GM18870 (cell line): Measurements from ENCODE around the gene CCDC92.
"Not testable (repeated sequence)": the region's sequence is repeated elsewhere in the genome, so short reads cannot be mapped to it uniquely, and the experiment has no call there.

Experiments used
- ATAC-seq: cut with Tn5 transposase; IDR thresholded peaks from one replicate; pipeline ENCODE4 v1.9.1; 2021; ENCODE audit warnings: moderate library complexity; ENCODE audit not compliant: unreplicated experiment

The CCDC92 gene

DNA sequence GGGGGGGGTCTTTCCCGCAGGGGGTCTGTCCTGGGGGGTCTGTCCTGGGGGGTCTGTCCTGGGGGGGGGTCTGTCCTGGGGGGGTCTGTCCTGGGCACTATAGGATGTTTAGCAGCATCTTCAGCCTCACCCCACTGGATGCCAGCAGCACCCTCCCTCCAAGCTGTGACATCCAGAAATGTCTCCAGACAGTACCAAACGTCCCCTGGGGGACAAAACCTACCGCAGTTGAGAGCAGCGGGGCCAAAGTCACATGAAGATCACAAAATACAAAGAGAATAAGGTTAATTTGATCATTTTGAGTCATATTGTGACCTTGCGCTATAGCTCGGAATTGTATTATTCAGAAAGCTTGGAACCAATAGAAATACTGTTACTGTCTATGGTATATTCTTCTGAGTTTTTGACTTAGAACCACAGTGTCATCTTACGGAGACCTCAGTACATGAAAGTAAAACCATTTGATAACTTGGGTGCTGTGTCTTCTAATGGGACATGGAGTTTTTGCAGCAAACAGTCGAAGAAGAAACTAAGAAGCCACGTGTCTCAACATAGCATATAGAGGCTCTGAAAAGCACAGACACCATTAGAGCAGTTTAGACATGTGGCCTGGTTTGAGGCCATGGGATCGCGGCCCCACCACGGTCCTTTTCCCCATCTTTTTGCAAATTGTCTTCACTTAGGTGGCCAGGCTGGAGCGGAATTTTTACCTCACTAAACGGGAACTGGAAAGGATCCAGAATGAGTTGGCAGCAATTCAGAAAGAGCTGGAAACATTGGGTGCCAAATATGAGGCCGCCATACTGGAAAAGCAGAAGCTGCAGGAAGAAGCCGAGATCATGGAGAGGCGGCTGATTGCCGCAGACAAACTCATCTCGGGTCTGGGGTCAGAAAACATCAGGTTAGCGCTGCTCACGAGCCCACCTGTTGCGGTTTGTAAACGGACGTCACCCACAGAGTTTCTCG is 59.9 kb downstream of the CCDC92 start:
- no peak for ATAC-seq

DNA sequence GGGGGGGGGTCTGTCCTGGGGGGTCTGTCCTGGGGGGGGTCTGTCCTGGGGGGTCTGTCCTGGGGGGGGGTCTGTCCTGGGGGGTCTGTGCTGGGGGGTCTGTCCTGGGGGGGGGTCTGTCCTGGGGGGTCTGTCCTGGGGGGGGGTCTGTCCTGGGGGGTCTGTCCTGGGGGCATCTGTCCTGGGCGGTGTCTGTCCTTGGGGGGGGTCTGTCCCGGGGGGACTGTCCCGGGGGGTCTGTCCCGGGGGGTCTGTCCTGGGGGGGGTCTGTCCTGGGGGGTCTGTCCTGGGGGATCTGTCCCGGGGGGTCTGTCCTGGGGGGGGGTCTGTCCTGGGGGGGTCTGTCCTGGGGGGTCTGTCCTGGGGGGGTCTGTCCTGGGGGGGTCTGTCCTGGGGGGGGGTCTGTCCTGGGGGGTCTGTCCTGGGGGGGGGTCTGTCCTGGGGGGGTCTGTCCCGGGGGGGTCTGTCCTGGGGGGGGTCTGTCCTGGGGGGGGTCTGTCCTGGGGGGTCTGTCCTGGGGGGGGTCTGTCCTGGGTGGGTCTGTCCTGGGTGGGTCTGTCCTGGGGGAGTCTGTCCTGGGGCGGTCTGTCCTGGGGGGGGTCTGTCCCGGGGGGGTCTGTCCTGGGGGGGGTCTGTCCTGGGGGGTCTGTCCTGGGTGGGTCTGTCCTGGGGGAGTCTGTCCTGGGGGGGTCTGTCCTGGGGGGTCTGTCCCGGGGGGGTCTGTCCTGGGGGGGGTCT is 60.8 kb downstream of the CCDC92 start:
- ATAC-seq = not testable (repeated sequence)

DNA sequence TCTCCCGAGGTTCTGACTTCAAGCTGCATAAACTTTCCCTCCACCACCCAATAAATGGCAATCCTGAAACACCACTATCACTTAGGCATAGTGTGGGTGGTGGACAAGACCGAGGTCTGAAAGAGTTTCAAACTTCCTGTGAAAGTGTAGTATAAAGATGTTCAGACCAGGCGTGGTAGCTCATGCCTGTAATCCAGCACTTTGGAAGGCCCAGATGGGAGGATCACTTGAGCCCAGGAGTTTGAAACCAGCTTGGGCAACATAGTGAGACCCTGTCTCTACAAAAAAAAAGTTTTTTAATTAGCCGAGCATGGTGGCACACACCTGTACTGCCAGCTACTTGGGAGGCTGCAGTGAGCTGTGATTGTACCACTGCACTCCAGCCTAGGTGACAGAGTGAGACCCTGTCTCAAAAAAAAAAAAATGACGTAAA is 61.9 kb downstream of the CCDC92 start:
- ATAC-seq = no peak

DNA sequence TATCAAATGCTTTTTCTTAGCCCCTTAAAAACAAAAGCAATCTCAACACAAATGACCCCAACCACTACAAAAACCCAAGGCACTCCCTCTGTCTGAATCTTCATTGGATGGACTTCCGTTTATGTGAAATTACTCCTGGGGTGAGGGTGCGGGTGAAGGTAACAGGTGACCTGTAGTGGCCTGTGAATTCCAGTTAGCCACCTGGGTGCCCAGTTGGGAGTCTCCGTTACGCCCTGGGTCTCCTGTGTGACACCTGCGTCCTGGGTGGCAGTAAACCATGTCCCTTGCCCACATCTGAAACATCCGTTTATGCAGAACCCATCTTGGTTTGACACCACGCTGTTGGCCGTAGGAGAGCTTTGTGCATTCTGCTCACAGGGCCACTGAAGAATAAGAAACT is 62.6 kb downstream of the CCDC92 start:
- no peak for ATAC-seq

DNA sequence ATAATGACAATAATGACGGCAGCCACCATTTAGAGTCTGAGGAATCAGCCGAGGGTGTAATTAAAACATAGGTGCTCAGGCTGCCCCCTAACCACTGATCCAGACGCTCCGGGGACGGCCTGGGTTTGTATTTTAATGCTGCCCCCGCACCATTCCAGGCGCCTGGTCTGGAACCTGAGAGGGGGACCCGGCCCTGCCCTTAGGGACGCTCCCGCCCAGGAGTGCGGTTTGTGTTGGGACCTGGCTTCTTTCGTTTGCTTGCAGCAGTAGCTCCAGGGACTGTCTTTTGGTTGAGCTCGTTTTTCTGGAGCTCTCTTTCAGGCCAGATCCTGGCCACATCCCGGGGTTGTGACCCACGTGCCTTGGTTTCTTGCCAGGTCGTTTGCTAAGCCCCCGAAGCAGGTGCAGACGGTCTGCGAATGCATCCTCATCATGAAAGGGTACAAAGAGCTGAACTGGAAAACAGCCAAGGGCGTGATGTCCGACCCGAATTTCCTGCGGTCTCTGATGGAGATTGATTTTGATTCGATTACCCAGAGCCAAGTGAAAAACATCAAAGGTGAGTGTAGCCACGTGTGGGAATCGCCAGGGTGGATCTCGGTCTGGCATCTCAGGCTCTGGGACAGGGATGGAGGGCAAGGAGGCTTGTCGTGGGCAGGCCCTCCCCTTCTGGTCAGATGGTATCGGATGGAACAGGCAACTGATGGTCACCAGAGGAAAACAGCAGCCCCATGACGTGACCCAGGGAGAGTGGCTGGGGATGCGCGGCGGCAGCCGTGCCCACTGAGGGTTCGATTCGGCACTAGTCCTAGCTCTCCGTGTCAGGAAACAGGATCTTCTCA is 63.5 kb downstream of the CCDC92 start:
- no peak for ATAC-seq

DNA sequence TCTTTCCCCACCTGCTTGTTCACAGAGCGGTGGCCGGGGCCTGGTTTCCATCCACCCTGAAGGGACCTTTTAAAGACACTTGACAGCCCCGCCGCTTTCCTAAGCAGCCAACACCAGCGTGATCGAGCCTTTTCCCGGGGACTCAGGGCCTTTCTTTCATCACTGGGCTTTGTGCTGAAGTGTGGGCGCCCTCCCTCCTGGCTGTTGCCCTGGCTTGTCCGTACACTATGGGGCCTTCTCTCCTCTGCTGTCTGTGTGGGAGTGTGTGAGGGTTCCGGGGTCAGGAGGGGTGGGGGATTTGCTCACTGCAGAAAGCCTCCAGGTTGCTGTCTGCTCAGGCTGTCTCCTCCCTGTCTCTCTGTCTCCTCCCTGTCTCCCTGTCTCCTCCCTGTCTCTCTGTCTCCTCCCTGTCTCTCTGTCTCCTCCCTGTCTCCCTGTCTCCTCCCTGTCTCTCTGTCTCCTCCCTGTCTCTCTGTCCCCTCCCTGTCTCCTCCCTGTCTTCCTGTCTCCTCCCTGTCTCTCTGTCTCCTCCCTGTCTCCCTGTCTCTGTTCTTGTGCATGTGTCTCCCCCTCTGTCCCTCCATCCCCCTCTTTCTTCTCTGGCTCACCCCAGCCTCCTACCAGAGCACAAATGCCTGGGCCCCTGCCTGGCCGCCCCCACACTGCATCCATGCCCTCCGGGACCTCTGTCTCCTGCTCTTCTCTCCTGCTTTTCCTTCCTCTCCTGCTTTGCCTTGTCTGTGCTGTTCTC is 64.7 kb downstream of the CCDC92 start:
- ATAC-seq = no peak

DNA sequence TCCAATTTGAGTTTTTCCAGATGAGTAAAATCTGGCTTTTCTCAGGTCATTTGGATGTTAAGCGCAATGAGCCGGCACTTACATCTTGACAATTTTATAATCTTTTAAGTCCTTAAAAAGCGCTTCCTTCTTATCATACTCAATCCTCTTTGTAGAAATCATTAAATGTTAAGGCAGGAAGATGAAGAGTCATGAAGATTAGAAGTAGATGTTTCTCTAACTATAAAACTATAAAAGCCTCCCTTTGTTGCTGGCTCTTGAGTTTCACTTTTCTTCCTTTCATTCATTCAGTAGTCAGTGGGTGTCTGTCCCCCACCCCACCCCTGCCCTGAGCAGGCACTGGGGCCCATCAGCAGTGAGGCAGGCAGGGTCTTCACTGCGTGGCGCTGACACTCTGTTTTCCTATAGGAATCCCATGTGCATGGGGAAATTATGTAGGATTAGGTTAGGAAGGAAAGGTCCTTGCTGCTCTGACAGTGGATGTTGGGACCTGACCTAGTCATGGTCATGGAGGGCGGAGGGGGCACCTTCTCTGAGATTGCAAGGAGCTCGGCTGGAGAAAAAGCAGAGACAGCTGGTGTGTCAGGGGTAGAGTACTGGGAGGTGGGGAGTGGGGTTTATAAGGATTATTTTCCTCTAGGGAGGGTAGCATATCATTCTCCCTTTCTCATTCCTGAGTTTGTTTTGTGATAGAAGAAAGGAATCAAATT is 65.8 kb downstream of the CCDC92 start:
- ATAC-seq = no peak

DNA sequence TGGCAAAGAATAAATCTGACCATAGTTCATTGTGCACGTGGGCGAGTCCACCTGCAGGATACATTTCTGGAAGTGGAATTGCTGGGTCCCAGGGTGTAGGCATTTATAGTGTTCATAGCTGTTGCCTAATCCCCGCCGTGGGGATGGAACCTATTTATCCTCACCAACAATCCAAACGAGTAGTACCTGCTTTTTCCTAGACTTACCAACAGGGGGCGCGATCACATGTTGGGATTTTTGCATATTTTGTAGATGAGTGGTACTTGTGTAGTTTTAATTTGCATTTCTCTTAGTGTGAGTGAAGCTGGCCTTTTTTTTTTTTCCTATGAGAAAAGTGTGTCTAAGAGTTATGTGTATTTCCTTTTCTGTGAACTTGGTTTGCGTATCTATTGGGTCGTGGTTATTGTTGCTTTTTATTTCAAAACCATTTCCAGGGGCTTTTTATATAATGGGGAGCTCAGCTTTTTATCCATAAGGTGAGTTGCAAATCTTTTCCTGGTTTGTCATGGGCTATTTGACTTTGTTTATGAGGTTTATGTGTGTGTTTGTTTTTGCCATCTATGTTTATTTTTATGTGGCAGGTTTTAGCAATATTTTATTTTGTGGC is 67.2 kb downstream of the CCDC92 start:
- no peak for ATAC-seq

DNA sequence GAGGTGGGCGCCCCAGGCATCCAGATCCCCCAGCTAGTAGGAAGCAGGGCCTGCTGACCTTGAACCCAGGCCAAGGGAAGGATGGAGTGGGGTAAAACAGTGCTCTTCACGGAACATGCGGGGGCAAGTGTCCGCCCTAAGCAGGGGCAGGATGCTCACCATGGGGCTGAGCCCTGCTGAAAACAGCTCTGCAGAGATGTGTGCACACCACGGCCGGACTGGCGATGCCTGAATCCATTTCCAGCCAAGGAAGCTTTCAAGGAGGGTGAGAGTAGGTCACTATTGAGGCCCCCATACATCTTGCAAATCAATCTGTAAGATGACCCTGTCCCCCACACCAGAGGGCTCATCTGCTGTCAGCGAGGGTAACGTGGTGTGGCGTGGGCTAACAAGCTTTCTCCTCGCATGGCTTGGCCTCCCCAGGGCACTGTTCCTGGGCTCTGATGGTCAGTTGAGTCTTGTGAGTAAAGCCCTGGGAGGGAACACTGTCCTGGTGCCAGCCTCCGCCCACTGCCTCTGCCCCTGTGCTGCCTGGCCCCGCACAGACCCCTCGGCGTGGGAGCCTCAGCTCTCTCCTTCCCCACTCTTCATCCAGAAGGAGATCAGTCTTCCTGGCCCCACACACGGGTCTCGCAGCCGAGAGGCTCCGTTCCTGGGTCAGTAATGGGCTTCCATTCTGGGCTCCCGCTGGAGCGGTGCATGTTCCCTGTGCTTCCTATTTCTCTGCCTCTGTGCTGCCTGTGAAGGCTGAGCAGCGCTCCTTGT is 69.1 kb downstream of the CCDC92 start:
- no peak for ATAC-seq

DNA sequence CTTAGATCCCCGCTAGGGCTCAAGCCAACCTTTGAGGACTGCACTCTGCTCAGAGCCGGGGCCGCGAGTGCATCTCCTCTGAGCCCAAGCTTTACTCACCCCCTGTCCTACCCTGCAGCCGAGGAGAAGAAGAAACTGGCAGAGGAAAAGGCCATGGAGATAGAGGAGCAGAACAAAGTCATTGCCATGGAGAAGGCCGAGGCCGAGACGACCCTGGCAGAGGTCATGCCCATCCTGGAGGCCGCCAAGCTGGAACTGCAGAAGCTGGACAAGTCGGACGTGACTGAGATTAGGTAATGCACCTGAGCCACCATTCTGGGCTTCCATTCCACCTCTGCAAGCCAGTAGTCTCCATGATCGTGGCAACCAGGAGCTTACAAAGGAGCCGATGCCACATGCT is 69.8 kb downstream of the CCDC92 start:
- no peak for ATAC-seq

DNA sequence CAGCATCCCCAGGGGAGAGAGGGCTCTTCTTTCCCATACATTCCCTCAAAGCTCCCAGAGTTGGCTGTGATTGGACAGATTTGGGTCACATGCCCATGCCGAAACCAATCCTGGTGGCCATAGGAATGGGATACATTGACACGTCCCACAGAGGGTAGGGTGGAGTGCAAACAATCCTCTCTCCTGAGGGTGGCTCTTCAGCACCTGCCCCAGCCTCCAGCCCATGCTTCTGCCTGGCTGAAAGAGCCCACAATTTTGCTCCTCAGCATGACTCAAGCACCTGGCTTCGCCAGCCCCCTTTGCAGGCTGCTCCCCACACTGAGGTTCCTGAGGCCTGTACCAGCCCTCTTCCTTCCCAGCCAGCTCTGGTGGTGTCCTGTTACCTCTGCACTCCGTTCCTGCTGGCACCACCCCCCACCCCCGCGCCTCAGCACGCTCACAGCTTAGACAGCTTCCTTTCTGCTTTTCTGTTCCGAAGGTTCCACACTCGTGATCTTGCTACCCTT is 71.7 kb downstream of the CCDC92 start:
- no peak for ATAC-seq

DNA sequence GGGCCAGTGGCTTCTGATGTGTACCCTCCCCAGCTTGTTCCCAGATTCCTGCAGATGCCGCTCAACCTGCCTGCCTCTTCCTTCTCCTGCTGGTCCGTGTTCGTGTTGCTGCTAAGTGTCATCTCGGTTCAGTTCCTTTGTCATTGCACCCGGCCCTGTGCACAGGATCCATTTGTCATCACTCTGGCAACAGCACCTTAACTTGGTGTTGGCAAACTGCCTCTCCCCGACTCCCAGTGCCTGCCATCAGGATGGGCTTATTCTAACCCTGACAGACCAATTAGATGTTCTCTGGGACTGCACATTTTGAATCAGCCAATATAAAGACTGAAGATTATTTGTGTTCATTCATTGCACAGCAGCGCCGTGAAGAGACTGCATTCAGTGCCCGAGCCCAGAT is 73.3 kb downstream of the CCDC92 start:
- ATAC-seq = no peak

DNA sequence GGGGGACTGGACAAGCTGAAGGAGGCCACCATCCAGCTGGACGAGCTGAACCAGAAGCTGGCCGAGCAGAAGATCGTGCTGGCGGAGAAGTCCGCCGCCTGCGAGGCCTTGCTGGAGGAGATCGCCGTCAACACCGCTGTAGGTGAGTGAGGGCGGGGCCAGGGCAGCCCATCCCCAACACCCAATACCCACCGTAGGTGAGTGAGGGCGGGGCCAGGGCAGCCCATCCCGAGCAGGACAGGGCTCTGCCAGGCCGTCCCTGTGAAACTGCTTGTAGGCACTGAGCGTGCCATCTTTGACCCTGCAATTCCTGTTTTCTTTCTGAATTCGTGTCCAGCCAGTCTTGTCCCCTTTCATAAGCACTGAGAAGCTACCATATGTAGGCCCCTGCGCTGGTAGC is 74.0 kb downstream of the CCDC92 start:
- no peak for ATAC-seq

DNA sequence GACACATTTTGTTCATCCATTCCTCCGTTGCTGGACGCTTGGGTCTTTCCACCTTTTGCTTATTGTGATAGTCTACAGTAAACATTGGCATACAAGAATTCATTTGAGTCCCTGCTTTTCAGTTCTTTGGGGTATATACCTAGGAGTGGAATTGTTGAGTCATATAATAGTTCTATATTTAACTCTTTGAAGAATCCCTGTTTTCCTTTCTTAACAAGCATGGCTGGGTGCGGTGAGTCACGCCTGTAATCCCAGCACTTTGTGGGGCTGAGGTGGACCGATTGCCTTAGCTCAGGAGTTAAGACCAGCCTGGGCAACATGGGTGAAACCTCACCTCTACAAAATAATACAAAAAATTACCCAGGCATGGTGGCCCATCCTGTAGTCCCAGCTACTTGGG is 75.4 kb downstream of the CCDC92 start:
- ATAC-seq = no peak

DNA sequence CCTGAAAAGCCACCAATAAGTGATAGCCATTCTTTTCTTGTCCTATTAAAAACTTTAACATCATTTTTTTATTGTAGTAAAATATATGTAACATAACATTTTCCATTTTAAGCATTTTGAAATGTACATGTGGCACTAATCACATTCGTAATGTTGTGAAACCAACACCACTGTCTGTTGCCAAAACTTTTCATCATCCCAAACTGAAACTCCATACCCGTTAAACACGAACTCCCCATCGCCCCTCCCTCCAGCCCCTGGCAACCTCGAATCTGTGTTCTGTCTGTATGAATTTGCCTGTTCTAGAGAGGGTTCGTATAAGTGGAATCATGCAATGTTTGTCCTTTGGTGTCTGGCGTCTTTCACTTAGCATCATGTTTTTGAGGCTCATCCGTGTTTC is 75.9 kb downstream of the CCDC92 start:
- no peak for ATAC-seq

DNA sequence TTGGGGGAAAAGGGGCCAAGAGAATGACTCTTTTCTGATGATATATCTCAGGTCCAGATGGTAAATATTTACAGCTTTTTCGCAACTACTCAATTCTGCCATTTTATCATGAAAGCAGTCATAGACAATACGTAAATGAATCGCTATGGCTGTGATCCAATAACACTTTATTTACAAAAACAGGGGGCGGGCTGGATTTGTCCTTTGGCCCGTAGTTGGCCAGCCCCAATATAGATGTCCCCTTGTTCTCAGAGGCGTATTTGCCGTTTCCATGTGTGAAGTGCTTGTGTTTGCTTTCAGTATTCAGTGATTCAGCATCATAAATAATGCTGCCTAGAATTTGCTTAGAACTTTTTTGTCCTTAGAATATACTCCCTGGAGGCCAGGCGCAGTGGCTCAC is 77.2 kb downstream of the CCDC92 start:
- no peak for ATAC-seq

DNA sequence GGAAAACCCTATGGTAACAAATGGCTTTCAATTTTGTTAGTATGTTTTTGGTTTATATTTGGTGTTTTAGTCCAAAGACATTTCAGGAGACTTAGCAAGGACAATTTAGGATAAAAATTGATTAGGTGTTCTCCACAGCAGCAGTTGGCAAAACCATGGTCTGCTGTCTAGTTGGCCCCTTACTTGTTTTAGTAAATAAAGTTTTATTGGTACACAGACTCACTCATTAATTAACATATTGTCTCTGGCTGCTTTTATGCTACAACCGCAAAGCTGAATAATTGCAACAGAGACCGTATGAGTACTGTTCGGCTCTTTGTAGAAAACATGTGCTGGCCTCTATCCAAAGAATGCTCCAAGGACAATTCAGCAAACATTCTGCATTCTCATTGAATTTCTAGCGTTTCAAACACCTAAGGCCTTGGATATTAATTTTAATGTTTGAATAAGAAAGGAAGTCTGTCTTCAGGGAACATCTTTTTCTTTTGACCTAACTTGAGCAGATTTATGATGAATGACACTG is 77.7 kb downstream of the CCDC92 start:
- no peak for ATAC-seq

DNA sequence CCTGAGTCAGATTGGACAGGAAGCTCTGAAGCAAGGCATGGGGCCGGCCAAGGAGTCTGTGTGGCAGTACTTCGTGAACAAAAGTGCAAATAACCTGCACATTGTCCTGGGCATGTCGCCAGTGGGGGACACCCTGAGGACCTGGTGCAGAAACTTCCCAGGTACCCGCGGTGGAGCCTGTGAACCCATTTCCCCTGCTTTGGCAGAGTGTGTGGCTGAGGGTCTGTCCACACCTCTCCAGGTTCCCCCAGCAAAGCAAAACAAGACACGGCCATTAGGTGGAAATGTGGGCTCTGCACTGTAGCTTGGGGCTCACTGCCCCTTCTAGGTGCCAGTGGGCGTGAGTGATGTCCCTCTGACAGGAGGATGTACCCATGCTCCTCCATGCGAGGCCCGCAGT is 79.4 kb downstream of the CCDC92 start:
- ATAC-seq = no peak
